IMR-90 (cell line): Measurements from ENCODE around the gene TMEM81.

Source experiments
- BHLHE40 ChIP-seq: fragments of 150-350 bp; IDR thresholded peaks from 2 replicates; pipeline ENCODE4 v1.6.1; 2016; ENCODE audit warnings: mild to moderate bottlenecking, low read depth, low read length
- CEBPB ChIP-seq: IDR thresholded peaks from 2 replicates; pipeline ENCODE4 v1.6.1; 2012; ENCODE audit warnings: low read depth, low read length, improper control_type of control experiment
- ELK1 ChIP-seq: fragments of 150-350 bp; IDR thresholded peaks from 2 replicates; pipeline ENCODE4 v1.6.1; 2016; ENCODE audit warnings: low read depth, mild to moderate bottlenecking, low read length, moderate library complexity, borderline replicate concordance
- FOS ChIP-seq: fragments of 150-350 bp; IDR thresholded peaks from 2 replicates; pipeline ENCODE4 v1.6.1; 2016; ENCODE audit warnings: low read depth, low read length
- MAFK ChIP-seq: IDR thresholded peaks from 2 replicates; pipeline ENCODE4 v1.6.1; 2012; ENCODE audit warnings: low read depth, low read length, improper control_type of control experiment
- MAZ ChIP-seq: IDR thresholded peaks from 2 replicates; pipeline ENCODE4 v1.6.1; 2012; ENCODE audit warnings: low read depth, mild to moderate bottlenecking, low read length, improper control_type of control experiment, moderate library complexity, borderline replicate concordance
- POLR2A ChIP-seq: IDR thresholded peaks from 2 replicates; pipeline ENCODE4 v1.6.1; 2012; ENCODE audit warnings: mild to moderate bottlenecking, low read depth, low read length
- RAD21 ChIP-seq: IDR thresholded peaks from 2 replicates; pipeline ENCODE4 v1.6.1; 2012; ENCODE audit warnings: low read length, improper control_type of control experiment
- TF ChIP-seq, protein P1 (sequence below): conservative IDR thresholded peaks from 2 replicates; pipeline ENCODE4 v1.5.1; 2012; ENCODE audit warnings: mild to moderate bottlenecking, low read depth, low read length, improper control_type of control experiment

DNA sequence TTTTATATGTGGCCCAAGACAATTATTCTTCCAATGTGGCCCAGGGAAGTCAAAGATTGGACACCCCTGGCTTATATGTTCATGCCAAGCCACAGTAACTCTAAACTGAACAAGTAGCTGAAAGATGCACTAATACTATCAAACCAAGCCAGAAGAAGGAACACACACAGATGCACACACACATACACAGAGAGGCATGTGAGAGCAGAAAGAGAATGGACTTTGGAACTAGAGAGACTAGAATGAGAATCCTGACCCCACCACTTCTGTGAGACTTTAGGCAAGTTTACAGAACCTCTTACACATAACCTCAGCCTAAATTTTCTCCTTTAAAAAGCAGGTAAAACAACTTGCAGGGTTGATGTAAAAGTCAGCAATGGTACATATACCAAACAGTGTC is 11.2 kb upstream of the TMEM81 start:
- TF ChIP-seq, protein P1, sequence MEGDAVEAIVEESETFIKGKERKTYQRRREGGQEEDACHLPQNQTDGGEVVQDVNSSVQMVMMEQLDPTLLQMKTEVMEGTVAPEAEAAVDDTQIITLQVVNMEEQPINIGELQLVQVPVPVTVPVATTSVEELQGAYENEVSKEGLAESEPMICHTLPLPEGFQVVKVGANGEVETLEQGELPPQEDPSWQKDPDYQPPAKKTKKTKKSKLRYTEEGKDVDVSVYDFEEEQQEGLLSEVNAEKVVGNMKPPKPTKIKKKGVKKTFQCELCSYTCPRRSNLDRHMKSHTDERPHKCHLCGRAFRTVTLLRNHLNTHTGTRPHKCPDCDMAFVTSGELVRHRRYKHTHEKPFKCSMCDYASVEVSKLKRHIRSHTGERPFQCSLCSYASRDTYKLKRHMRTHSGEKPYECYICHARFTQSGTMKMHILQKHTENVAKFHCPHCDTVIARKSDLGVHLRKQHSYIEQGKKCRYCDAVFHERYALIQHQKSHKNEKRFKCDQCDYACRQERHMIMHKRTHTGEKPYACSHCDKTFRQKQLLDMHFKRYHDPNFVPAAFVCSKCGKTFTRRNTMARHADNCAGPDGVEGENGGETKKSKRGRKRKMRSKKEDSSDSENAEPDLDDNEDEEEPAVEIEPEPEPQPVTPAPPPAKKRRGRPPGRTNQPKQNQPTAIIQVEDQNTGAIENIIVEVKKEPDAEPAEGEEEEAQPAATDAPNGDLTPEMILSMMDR: no peak
- TF ChIP-seq MAZ: no peak
- TF ChIP-seq POLR2A: no peak
- no peak for TF ChIP-seq ELK1
- no peak for TF ChIP-seq CEBPB
- TF ChIP-seq FOS: no peak
- TF ChIP-seq RAD21: no peak
- no peak for TF ChIP-seq BHLHE40
- TF ChIP-seq MAFK: no peak
